ENCODE data around the gene MORC4. TPM values are rescaled to one million over a fixed set of nuclear protein-coding genes. Genes with fewer than 3 reads are reported as not detected.

Gene MORC4
- polyA plus RNA-seq, 2 of the 4 experiments (the other 2 are of a cell fraction) = 75.7 to 98.2 TPM

GRCh38 chrX:106899841-106900240, 100.2 kb downstream of the MORC4 start:
- ATAC-seq (no peak), DNase-seq (ENCODE audit: low read depth in 1 of 2, low spot score in 1 of 2) (no peak), FAIRE-seq (no peak)
- 0 out of 3 replicates have a peak overlapping the region, but pooled peaks have one; percentile 19 for H3K4me2 ChIP-seq
- POLR2A ChIA-PET = no interaction called here
- TF ChIP-seq, protein P1, sequence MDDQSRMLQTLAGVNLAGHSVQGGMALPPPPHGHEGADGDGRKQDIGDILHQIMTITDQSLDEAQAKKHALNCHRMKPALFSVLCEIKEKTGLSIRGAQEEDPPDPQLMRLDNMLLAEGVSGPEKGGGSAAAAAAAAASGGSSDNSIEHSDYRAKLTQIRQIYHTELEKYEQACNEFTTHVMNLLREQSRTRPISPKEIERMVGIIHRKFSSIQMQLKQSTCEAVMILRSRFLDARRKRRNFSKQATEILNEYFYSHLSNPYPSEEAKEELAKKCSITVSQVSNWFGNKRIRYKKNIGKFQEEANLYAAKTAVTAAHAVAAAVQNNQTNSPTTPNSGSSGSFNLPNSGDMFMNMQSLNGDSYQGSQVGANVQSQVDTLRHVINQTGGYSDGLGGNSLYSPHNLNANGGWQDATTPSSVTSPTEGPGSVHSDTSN (IDR thresholded peaks at IDR 0.05) = no peak
- TF ChIP-seq RARB (CRISPR knock-in tag; IDR thresholded peaks at IDR 0.05) = no peak
- TF ChIP-seq PHF8 (IDR thresholded peaks at IDR 0.05; ENCODE audit: borderline replicate concordance, low read depth) = no peak
- TF ChIP-seq MYC (IDR thresholded peaks at IDR 0.05; ENCODE audit: borderline replicate concordance, low read length) = no peak
- TF ChIP-seq TP53 (CRISPR knock-in tag; IDR thresholded peaks at IDR 0.05) = no peak
- no peak for TF ChIP-seq ELK1 (IDR thresholded peaks at IDR 0.05; ENCODE audit: low read depth, low read length)
- TF ChIP-seq SREBF2 (IDR thresholded peaks at IDR 0.05) = no peak
- no peak for TF ChIP-seq RNF2 (IDR thresholded peaks at IDR 0.05; ENCODE audit: borderline replicate concordance, low read depth)
- TF ChIP-seq ATOH8 (CRISPR knock-in tag; IDR thresholded peaks at IDR 0.05; ENCODE audit: low read depth) = no peak
- TF ChIP-seq CHD4 (IDR thresholded peaks at IDR 0.05; ENCODE audit: borderline replicate concordance) = no peak
- TF ChIP-seq CEBPB (IDR thresholded peaks at IDR 0.05) = no peak
- TF ChIP-seq EP300 (IDR thresholded peaks at IDR 0.05) = no peak
- no peak for TF ChIP-seq FOSB (CRISPR knock-in tag; IDR thresholded peaks at IDR 0.05)
- no peak for TF ChIP-seq FOXS1 (CRISPR knock-in tag; IDR thresholded peaks at IDR 0.05)
- TF ChIP-seq ZNF302 (CRISPR knock-in tag; IDR thresholded peaks at IDR 0.05) = no peak
- no peak for TF ChIP-seq NPAS2 (CRISPR knock-in tag; IDR thresholded peaks at IDR 0.05; ENCODE audit: borderline replicate concordance)
- no peak for TF ChIP-seq MAFK (IDR thresholded peaks at IDR 0.05; ENCODE audit: partially characterized antibody)
- no peak for TF ChIP-seq FOSL2 (IDR thresholded peaks at IDR 0.05)
- TF ChIP-seq FOSL2 (CRISPR knock-in tag; IDR thresholded peaks at IDR 0.05) = no peak
- TF ChIP-seq BHLHE40 (IDR thresholded peaks at IDR 0.05; ENCODE audit: low read depth, low read length) = no peak
- CTCF ChIA-PET = interaction anchor here (0.7 to 7.7 kb wide), 10 partner anchors 11 to 125 kb away, joined by 3 to 94 read pairs (median 7); partner anchors contain the start of gene CLDN2
- peak overlapping the region; percentile 88 to 90 for H3K27ac ChIP-seq
- WGBS (ENCODE audit: missing lambda C conversion rate) = 36% methylated on average over 1 of the region's 1 CpG
- no peaks in the 10 kb centered on the region for H3K9me3 ChIP-seq
- no peak overlapping the region for H3K4me3 ChIP-seq
- H3K4me1 ChIP-seq = peaks cover 54% of the 10 kb centered on the region

GRCh38 chrX:106899276-106899675, 100.7 kb downstream of the MORC4 start:
- ChIA-PET CTCF (interaction anchor here (0.7 to 7.7 kb wide), 22 partner anchors 9 to 373 kb away, joined by 3 to 94 read pairs (median 6); partner anchors contain the start of gene CLDN2), POLR2A (no interaction called here)
- ATAC-seq (no peak), FAIRE-seq (no peak), DNase-seq (ENCODE audit: low read depth in 1 of 2, low spot score in 1 of 2) (no peak)
- Histone ChIP-seq H3K27ac (peak overlapping the region; percentile 88 to 90), H3K4me3 (no peak overlapping the region), H3K9me3 (no peaks in the 10 kb centered on the region), H3K4me1 (peaks cover 59% of the 10 kb centered on the region), H3K4me2 (peak overlapping the region; percentile 19; the same call in 2 of the 3 replicates)
- WGBS (ENCODE audit: missing lambda C conversion rate) = 28% methylated on average over 2 of the region's 2 CpGs
- TF ChIP-seq HMGXB4 (CRISPR knock-in tag; IDR thresholded peaks at IDR 0.05; ENCODE audit: borderline replicate concordance) (no peak), POLR2A (IDR thresholded peaks at IDR 0.05; ENCODE audit: low read length) (no peak), HOXA7 (CRISPR knock-in tag; IDR thresholded peaks at IDR 0.05) (no peak), KDM5A (IDR thresholded peaks at IDR 0.05) (no peak), ZSCAN20 (CRISPR knock-in tag; IDR thresholded peaks at IDR 0.05) (no peak), RNF2 (IDR thresholded peaks at IDR 0.05; ENCODE audit: borderline replicate concordance, low read depth) (no peak), MAFK (IDR thresholded peaks at IDR 0.05; ENCODE audit: partially characterized antibody) (no peak), ELK1 (IDR thresholded peaks at IDR 0.05; ENCODE audit: low read depth, low read length) (no peak), SMC3 (IDR thresholded peaks at IDR 0.05) (no peak)
